H9 (cell line): Measurements from ENCODE around the gene TRIP10. TPM values are rescaled to one million over a fixed set of nuclear protein-coding genes. Genes with fewer than 3 reads are reported as not detected.

Experiments used
- DNase-seq: peaks from one replicate; pipeline ENCODE4 v3.0.0-alpha.2; 2017
- H2AFZ ChIP-seq: one replicate; pipeline ENCODE4 v1.6.1; 2013; ENCODE audit warnings: mild to moderate bottlenecking, low read length, control low read depth, moderate library complexity
- H2AK5ac ChIP-seq: 2 replicates; pipeline ENCODE4 v1.6.1; 2013; ENCODE audit warnings: low read length, control low read depth, mixed read lengths; ENCODE audit not compliant: insufficient read length
- H2BK120ac ChIP-seq: one replicate; pipeline ENCODE4 v1.6.1; 2013; ENCODE audit warnings: low read depth, mild to moderate bottlenecking, low read length, control low read depth, inconsistent platforms; ENCODE audit not compliant: poor library complexity, severe bottlenecking
- H2BK12ac ChIP-seq: 2 replicates; pipeline ENCODE4 v1.6.1; 2013; ENCODE audit warnings: low read length, control low read depth, mixed read lengths, low read depth; ENCODE audit not compliant: insufficient read length
- H2BK15ac ChIP-seq: 2 replicates; pipeline ENCODE4 v1.6.1; 2013; ENCODE audit warnings: low read depth, low read length, control low read depth
- H2BK20ac ChIP-seq: one replicate; pipeline ENCODE4 v1.6.1; 2013; ENCODE audit warnings: low read depth, mild to moderate bottlenecking, low read length, control low read depth, inconsistent platforms; ENCODE audit not compliant: poor library complexity, severe bottlenecking
- H2BK5ac ChIP-seq: 2 replicates; pipeline ENCODE4 v1.6.1; 2013; ENCODE audit warnings: low read length, control low read depth, mixed read lengths; ENCODE audit not compliant: insufficient read length
- H3K14ac ChIP-seq: 2 replicates; pipeline ENCODE4 v1.6.1; 2013; ENCODE audit warnings: low read length, control low read depth; ENCODE audit not compliant: insufficient read depth
- H3K18ac ChIP-seq: 2 replicates; pipeline ENCODE4 v1.6.1; 2013; ENCODE audit warnings: low read depth, mild to moderate bottlenecking, mixed read lengths, low read length, control low read depth; ENCODE audit not compliant: insufficient read length
- H3K23ac ChIP-seq: 2 replicates; pipeline ENCODE4 v1.6.1; 2013; ENCODE audit warnings: low read length, control low read depth, mixed read lengths, low read depth; ENCODE audit not compliant: insufficient read length
- H3K23me2 ChIP-seq: 2 replicates; pipeline ENCODE4 v1.6.1; 2013; ENCODE audit warnings: low read depth, mild to moderate bottlenecking, mixed read lengths, low read length, control low read depth; ENCODE audit not compliant: insufficient read length, poor library complexity, severe bottlenecking
- H3K27ac ChIP-seq: 2 replicates; pipeline ENCODE4 v1.5.1; 2013; ENCODE audit warnings: low read length, control low read depth, mixed read lengths, low read depth; ENCODE audit not compliant: insufficient read length
- H3K27me3 ChIP-seq: 2 replicates; pipeline ENCODE4 v1.6.1; 2013; ENCODE audit warnings: low read length, control low read depth, inconsistent platforms; ENCODE audit not compliant: insufficient read depth
- H3K4ac ChIP-seq: 2 replicates; pipeline ENCODE4 v1.6.1; 2013; ENCODE audit warnings: low read depth, mild to moderate bottlenecking, control low read depth, inconsistent platforms, low read length, moderate library complexity
- H3K4me1 ChIP-seq: 2 replicates; pipeline ENCODE4 v1.6.1; 2013; ENCODE audit warnings: low read length, control low read depth, inconsistent platforms; ENCODE audit not compliant: insufficient read depth
- H3K4me2 ChIP-seq: 2 replicates; pipeline ENCODE4 v1.6.1; 2013; ENCODE audit warnings: low read length, control low read depth, mixed read lengths; ENCODE audit not compliant: insufficient read length, insufficient read depth
- H3K56ac ChIP-seq: 2 replicates; pipeline ENCODE4 v1.6.1; 2013; ENCODE audit warnings: low read depth, mild to moderate bottlenecking, mixed read lengths, low read length, control low read depth; ENCODE audit not compliant: insufficient read length
- H3K79me1 ChIP-seq: 2 replicates; pipeline ENCODE4 v1.6.1; 2013; ENCODE audit warnings: low read depth, mild to moderate bottlenecking, moderate library complexity, low read length, control low read depth, inconsistent platforms; ENCODE audit not compliant: insufficient read depth, poor library complexity, severe bottlenecking
- H3K79me2 ChIP-seq: 2 replicates; pipeline ENCODE4 v1.6.1; 2013; ENCODE audit warnings: low read length, control low read depth, inconsistent platforms; ENCODE audit not compliant: insufficient read depth
- H3K9ac ChIP-seq: 2 replicates; pipeline ENCODE4 v1.6.1; 2013; ENCODE audit warnings: low read length, control low read depth, mixed read lengths; ENCODE audit not compliant: insufficient read length; ENCODE audit errors: extremely low read depth
- H3K9me3 ChIP-seq: one replicate; pipeline ENCODE4 v1.6.1; 2013; ENCODE audit warnings: low read depth, low read length, inconsistent platforms; ENCODE audit not compliant: control insufficient read depth
- H3T11ph ChIP-seq: one replicate; pipeline ENCODE4 v1.6.1; 2013; ENCODE audit warnings: mild to moderate bottlenecking, low read length, control low read depth, inconsistent platforms
- H4K20me1 ChIP-seq: one replicate; pipeline ENCODE4 v1.6.1; 2013; ENCODE audit not compliant: control insufficient read depth, insufficient read length, insufficient read depth
- H4K5ac ChIP-seq: 2 replicates; pipeline ENCODE4 v1.6.1; 2013; ENCODE audit warnings: low read depth, mild to moderate bottlenecking, mixed read lengths, low read length, control low read depth; ENCODE audit not compliant: insufficient read length
- H4K8ac ChIP-seq: replicated peaks from 2 replicates; pipeline ENCODE4 v1.6.1; 2013; ENCODE audit warnings: low read length, control low read depth, mixed read lengths, low read depth; ENCODE audit not compliant: insufficient read length
- H4K91ac ChIP-seq: 2 replicates; pipeline ENCODE4 v1.6.1; 2013; ENCODE audit warnings: low read depth, mild to moderate bottlenecking, moderate library complexity, mixed read lengths, low read length, control low read depth; ENCODE audit not compliant: insufficient read length
- H3K27ac Mint-ChIP-seq, 3 experiments: 2 replicates in 2 of 3; 3 replicates in 1 of 3; pipeline ENCODE4 v1.8.0; 2020 to 2021; ENCODE audit warnings: mixed read lengths in 3 of 3, mild to moderate bottlenecking in 1 of 3, moderate library complexity in 1 of 3
- H3K27me3 Mint-ChIP-seq: 2 replicates; pipeline ENCODE4 v1.8.0; 2021; ENCODE audit warnings: low read depth, mild to moderate bottlenecking, moderate library complexity, mixed read lengths
- H3K36me3 Mint-ChIP-seq, 3 experiments: 2 replicates in 2 of 3; 3 replicates in 1 of 3; pipeline ENCODE4 v1.8.0; 2020 to 2021; ENCODE audit warnings: low read depth in 3 of 3, mixed read lengths in 3 of 3; ENCODE audit not compliant: insufficient read depth in 1 of 3
- H3K4me1 Mint-ChIP-seq, 2 experiments: 2 replicates each; pipeline ENCODE4 v1.8.0; 2020; ENCODE audit warnings: mixed read lengths in 2 of 2
- H3K4me3 Mint-ChIP-seq, 2 experiments: 2 replicates in 1 of 2; 3 replicates in 1 of 2; pipeline ENCODE4 v1.8.0; 2020 to 2021; ENCODE audit warnings: mild to moderate bottlenecking in 2 of 2, mixed read lengths in 2 of 2, moderate library complexity in 1 of 2
- H3K9me3 Mint-ChIP-seq, 2 experiments: 2 replicates in 1 of 2; 3 replicates in 1 of 2; pipeline ENCODE4 v1.8.0; 2020; ENCODE audit warnings: mild to moderate bottlenecking in 2 of 2, mixed read lengths in 2 of 2, moderate library complexity in 1 of 2
- CTCF ChIP-seq: fragments of 200-600 bp; sonication (generic); conservative IDR thresholded peaks from 3 replicates; pipeline ENCODE4 v1.8.0; 2021; ENCODE audit warnings: antibody characterized with exemption, mild to moderate bottlenecking
- WGBS: extraction: QIAGEN DNeasy Blood & Tissue Kit; methylation state at CpG from one replicate; pipeline ENCODE4 v1.1.7; 2013; ENCODE audit warnings: missing lambda C conversion rate, low lambda C conversion rate, mixed read lengths; ENCODE audit not compliant: insufficient read length; ENCODE audit errors: extremely low coverage; 5-methylcytosine and 5-hydroxymethylcytosine counted together
- total RNA-seq: library from RNA; stranded (reverse); gene quantifications from 2 replicates; pipeline ENCODE4 v1.2.1, GENCODE V29; 2021

TRIP10 gene
- total RNA-seq, 1 experiment from 2014 or later, result 56.4 TPM

GRCh38 chr19:6730941-6731670 is 8.4 kb upstream of the TRIP10 start:
- H3K79me1 ChIP-seq, result no peaks in the 10 kb centered on the region
- WGBS, result no CpG with 5 or more reads among the region's 30 CpGs
- H3K27ac ChIP-seq, result no peak overlapping the region
- H2BK5ac ChIP-seq, result no peak overlapping the region
- H4K5ac ChIP-seq, result no peak overlapping the region
- H3K9ac ChIP-seq, result no peak overlapping the region
- TF ChIP-seq CTCF, result no peak
- peaks cover 14 to 25% of the 10 kb centered on the region in 2 experiments for H3K4me1 Mint-ChIP-seq
- no peak overlapping the region for H2BK12ac ChIP-seq
- H4K8ac ChIP-seq, result no peak overlapping the region
- DNase-seq, result peak; percentile 32
- H3K18ac ChIP-seq, result no peak overlapping the region
- no peak overlapping the region for H2BK20ac ChIP-seq
- no peaks in the 10 kb centered on the region; the same call in 1 of the 2 replicates for H3K4me1 ChIP-seq
- H3K23me2 ChIP-seq, result peaks cover 6% of the 10 kb centered on the region
- H3K9me3 Mint-ChIP-seq, result peaks cover 0 to under 1% of the 10 kb centered on the region in 2 experiments; a peak in 1 of 5 replicates
- no peak overlapping the region for H3K56ac ChIP-seq
- no peaks in the 10 kb centered on the region for H3K9me3 ChIP-seq
- no peak overlapping the region; a peak in 1 of 5 replicates for H3K4me3 Mint-ChIP-seq
- no peak overlapping the region for H3K27ac Mint-ChIP-seq
- H2AFZ ChIP-seq, result no peak overlapping the region
- no peaks in the 10 kb centered on the region; the same call in 1 of the 2 replicates for H3K27me3 Mint-ChIP-seq
- H3K4me2 ChIP-seq, result no peak overlapping the region
- H2AK5ac ChIP-seq, result no peak overlapping the region
- no peak overlapping the region for H3K23ac ChIP-seq
- no peak overlapping the region for H3T11ph ChIP-seq
- H2BK120ac ChIP-seq, result no peak overlapping the region
- H3K79me2 ChIP-seq, result no peaks in the 10 kb centered on the region
- H2BK15ac ChIP-seq, result no peak overlapping the region; the same call in 1 of the 2 replicates
- H4K91ac ChIP-seq, result no peak overlapping the region
- no peaks in the 10 kb centered on the region for H3K27me3 ChIP-seq
- H3K4ac ChIP-seq, result no peak overlapping the region
- peaks cover 5 to 16% (median 12%) of the 10 kb centered on the region in 3 experiments; a peak in 6 of 7 replicates for H3K36me3 Mint-ChIP-seq
- peaks cover 2% of the 10 kb centered on the region for H4K20me1 ChIP-seq
- H3K14ac ChIP-seq, result no peak overlapping the region
